ENCODE data around the gene QRICH2. TPM values are rescaled to one million over a fixed set of nuclear protein-coding genes. Genes with fewer than 3 reads are reported as not detected.
"Not testable (repeated sequence)": the region's sequence is repeated elsewhere in the genome, so short reads cannot be mapped to it uniquely, and the experiment has no call there.

Gene QRICH2
- total RNA-seq, 1 donor from 2014 or later, result 3.8 TPM

GRCh38 chr17:76246080-76247066, 61.7 kb downstream of the QRICH2 start:
- peaks cover 8% of the 10 kb centered on the region for H3K4me1 Mint-ChIP-seq (ENCODE audit: low read depth, unreplicated experiment)
- H3K9ac ChIP-seq (ENCODE audit: low read length), result no peak overlapping the region
- no peak for FAIRE-seq
- H3K27ac Mint-ChIP-seq (ENCODE audit: unreplicated experiment), result peak overlapping the region; percentile 12
- H3K27ac ChIP-seq (ENCODE audit: low read depth, low read length), result no peak overlapping the region
- H3K4me2 ChIP-seq (ENCODE audit: low read length), result no peak overlapping the region
- H3K4me1 ChIP-seq (ENCODE audit: insufficient read depth, low read length), result no peaks in the 10 kb centered on the region
- no peaks in the 10 kb centered on the region for H3K79me2 ChIP-seq (ENCODE audit: insufficient read depth, low read length)
- H3K36me3 ChIP-seq (ENCODE audit: insufficient read depth, low read length), result no peaks in the 10 kb centered on the region
- no peaks in the 10 kb centered on the region for H3K9me3 Mint-ChIP-seq (ENCODE audit: unreplicated experiment)
- TF ChIP-seq, protein P1, sequence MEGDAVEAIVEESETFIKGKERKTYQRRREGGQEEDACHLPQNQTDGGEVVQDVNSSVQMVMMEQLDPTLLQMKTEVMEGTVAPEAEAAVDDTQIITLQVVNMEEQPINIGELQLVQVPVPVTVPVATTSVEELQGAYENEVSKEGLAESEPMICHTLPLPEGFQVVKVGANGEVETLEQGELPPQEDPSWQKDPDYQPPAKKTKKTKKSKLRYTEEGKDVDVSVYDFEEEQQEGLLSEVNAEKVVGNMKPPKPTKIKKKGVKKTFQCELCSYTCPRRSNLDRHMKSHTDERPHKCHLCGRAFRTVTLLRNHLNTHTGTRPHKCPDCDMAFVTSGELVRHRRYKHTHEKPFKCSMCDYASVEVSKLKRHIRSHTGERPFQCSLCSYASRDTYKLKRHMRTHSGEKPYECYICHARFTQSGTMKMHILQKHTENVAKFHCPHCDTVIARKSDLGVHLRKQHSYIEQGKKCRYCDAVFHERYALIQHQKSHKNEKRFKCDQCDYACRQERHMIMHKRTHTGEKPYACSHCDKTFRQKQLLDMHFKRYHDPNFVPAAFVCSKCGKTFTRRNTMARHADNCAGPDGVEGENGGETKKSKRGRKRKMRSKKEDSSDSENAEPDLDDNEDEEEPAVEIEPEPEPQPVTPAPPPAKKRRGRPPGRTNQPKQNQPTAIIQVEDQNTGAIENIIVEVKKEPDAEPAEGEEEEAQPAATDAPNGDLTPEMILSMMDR (IDR thresholded peaks at IDR 0.05; ENCODE audit: insufficient read depth, low read depth, low read length), result no peak
- no peak for TF ChIP-seq EZH2 (IDR thresholded peaks at IDR 0.05; ENCODE audit: insufficient read depth, low read length)
- no peaks in the 10 kb centered on the region for H3K9me3 ChIP-seq (ENCODE audit: insufficient read depth, low read depth, low read length)
- H4K20me1 ChIP-seq (ENCODE audit: insufficient read depth, low read length), result no peaks in the 10 kb centered on the region
- no peak overlapping the region for H3K4me3 ChIP-seq (ENCODE audit: insufficient read depth, low read depth, low read length)
- H3K27me3 Mint-ChIP-seq (ENCODE audit: low read depth, unreplicated experiment), result peaks cover 44% of the 10 kb centered on the region
- no peak overlapping the region for H2AFZ ChIP-seq (ENCODE audit: low read depth, low read length)
- peaks cover 40% of the 10 kb centered on the region for H3K27me3 ChIP-seq (ENCODE audit: insufficient read depth, low read length)
- H3K36me3 Mint-ChIP-seq (ENCODE audit: low read depth, unreplicated experiment), result no peaks in the 10 kb centered on the region
- DNase-seq (ENCODE audit: low read depth), result no peak
- H3K4me3 Mint-ChIP-seq (ENCODE audit: unreplicated experiment), result no peak overlapping the region

- not testable (repeated sequence) for H3K36me3 ChIP-seq (ENCODE audit: insufficient read depth, low read length); H3K27ac ChIP-seq (ENCODE audit: low read depth, low read length); H3K4me2 ChIP-seq (ENCODE audit: low read length); H4K20me1 ChIP-seq (ENCODE audit: insufficient read depth, low read length); FAIRE-seq; H3K36me3 Mint-ChIP-seq (ENCODE audit: low read depth, unreplicated experiment); H3K79me2 ChIP-seq (ENCODE audit: insufficient read depth, low read length); H3K4me1 Mint-ChIP-seq (ENCODE audit: low read depth, unreplicated experiment); H3K9me3 ChIP-seq (ENCODE audit: insufficient read depth, low read depth, low read length); H3K4me1 ChIP-seq (ENCODE audit: insufficient read depth, low read length); H3K4me3 ChIP-seq (ENCODE audit: insufficient read depth, low read depth, low read length); H3K27ac Mint-ChIP-seq (ENCODE audit: unreplicated experiment); H3K9me3 Mint-ChIP-seq (ENCODE audit: unreplicated experiment); DNase-seq (ENCODE audit: low read depth); H3K9ac ChIP-seq (ENCODE audit: low read length); H3K4me3 Mint-ChIP-seq (ENCODE audit: unreplicated experiment); H2AFZ ChIP-seq (ENCODE audit: low read depth, low read length)
- peaks cover 51% of the 10 kb centered on the region for H3K27me3 Mint-ChIP-seq (ENCODE audit: low read depth, unreplicated experiment)
- peaks cover 41% of the 10 kb centered on the region for H3K27me3 ChIP-seq (ENCODE audit: insufficient read depth, low read length)
Observed at GRCh38 chr17:76244721-76245120, 63.4 kb downstream of the QRICH2 start.

DNA sequence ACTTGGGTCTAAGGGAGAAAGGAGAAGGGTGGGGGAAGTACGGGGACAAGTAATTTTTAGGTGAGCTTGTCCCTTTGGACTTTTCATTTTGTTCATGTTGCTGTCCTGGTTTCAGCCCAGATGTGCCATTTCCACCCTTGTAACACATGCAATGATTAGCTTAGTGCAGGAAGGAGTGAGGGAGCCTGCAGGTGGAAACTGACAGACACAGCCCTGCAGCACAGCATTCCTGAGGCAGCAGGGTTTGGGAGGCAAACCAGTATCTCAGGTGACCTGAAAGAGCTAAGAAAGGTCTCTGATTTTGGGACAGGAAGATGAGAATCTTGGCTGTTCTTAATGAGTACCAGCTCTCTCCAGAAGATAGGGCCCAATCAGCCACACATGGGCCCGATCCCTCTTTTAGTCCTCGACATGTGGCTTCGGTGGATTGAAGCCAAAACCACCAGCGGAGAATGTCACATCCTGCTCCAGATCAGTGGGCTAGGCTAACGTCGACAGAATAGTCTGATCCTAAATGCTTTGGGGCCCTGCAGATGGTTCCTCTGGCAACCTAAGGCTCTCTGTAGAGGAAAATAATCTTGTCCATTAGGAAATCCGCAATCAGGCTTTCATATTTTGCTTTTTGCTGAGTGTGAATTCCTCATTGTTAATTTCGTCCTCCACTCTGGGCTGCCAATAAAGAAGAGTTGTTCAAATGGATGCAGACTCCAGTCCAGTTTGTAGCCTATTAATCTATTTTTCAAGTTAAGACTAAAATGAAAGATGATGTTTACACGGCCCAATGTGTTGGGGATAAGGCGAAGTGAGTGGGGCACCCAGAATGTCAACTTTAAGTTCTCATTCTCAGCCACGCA, 64.0 kb downstream of the QRICH2 start:
- Histone ChIP-seq H3K36me3 (ENCODE audit: insufficient read depth, low read length) (no peaks in the 10 kb centered on the region), H3K27ac (ENCODE audit: low read depth, low read length) (no peak overlapping the region), H4K20me1 (ENCODE audit: insufficient read depth, low read length) (no peaks in the 10 kb centered on the region), H3K4me3 (ENCODE audit: insufficient read depth, low read depth, low read length) (no peak overlapping the region), H3K9ac (ENCODE audit: low read length) (no peak overlapping the region), H3K9me3 (ENCODE audit: insufficient read depth, low read depth, low read length) (no peaks in the 10 kb centered on the region), H3K4me1 (ENCODE audit: insufficient read depth, low read length) (peaks cover 4% of the 10 kb centered on the region), H3K79me2 (ENCODE audit: insufficient read depth, low read length) (no peaks in the 10 kb centered on the region), H2AFZ (ENCODE audit: low read depth, low read length) (no peak overlapping the region), H3K4me2 (ENCODE audit: low read length) (no peak overlapping the region), H3K27me3 (ENCODE audit: insufficient read depth, low read length) (peaks cover 48% of the 10 kb centered on the region)
- TF ChIP-seq, protein P1 (IDR thresholded peaks at IDR 0.05; ENCODE audit: insufficient read depth, low read depth, low read length), result no peak
- no peak for TF ChIP-seq EZH2 (IDR thresholded peaks at IDR 0.05; ENCODE audit: insufficient read depth, low read length)
- H3K4me1 Mint-ChIP-seq (ENCODE audit: low read depth, unreplicated experiment), result peaks cover 5% of the 10 kb centered on the region
- peaks cover 53% of the 10 kb centered on the region for H3K27me3 Mint-ChIP-seq (ENCODE audit: low read depth, unreplicated experiment)
- no peak for DNase-seq (ENCODE audit: low read depth)
- H3K27ac Mint-ChIP-seq (ENCODE audit: unreplicated experiment), result no peak overlapping the region
- no peaks in the 10 kb centered on the region for H3K36me3 Mint-ChIP-seq (ENCODE audit: low read depth, unreplicated experiment)
- no peak overlapping the region for H3K4me3 Mint-ChIP-seq (ENCODE audit: unreplicated experiment)
- FAIRE-seq, result no peak
- H3K9me3 Mint-ChIP-seq (ENCODE audit: unreplicated experiment), result no peaks in the 10 kb centered on the region

Measured in astrocyte (in vitro differentiated cells and primary cell).